Measurements from ENCODE around the gene SLC39A3.

SLC39A3 gene

DNA sequence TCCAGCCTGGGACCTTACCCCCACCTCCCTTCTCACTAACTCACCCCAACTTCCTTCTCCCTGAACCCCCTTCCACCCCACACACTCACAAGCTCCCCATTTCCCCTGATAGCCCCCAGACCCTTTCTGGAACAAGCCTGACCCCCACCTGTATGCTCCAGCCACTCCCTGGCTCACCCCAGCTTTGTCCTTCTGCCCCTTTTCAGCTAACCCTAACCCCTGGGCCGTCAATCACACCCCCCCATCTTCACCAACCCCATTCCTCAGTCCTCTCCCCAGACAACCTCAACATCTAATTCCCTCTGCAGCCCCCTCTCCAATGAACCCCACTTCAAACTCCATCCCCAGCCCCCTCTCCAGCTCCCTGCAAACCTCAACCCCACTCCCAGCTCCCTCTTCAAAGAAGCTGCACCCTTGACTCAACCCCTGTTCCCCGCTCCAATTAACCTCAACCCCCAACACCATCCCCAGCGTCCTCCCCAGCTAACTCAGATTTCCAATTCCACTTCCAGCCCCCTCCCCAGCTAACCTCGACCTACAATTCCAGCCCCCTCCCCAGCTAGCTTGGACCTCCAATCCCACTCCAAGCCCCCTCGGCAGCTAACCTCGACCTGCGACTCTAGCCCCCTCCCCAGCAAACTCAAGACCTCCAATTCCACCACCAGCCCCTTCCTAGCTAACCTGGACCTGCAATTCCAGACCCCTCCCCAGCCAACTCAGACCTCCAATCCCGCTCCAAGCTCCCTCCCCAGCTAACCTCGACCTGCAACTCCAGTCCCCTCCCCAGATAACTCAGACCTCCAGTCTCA, 38.3 kb downstream of the SLC39A3 start:
- no peak for DNase-seq

DNA sequence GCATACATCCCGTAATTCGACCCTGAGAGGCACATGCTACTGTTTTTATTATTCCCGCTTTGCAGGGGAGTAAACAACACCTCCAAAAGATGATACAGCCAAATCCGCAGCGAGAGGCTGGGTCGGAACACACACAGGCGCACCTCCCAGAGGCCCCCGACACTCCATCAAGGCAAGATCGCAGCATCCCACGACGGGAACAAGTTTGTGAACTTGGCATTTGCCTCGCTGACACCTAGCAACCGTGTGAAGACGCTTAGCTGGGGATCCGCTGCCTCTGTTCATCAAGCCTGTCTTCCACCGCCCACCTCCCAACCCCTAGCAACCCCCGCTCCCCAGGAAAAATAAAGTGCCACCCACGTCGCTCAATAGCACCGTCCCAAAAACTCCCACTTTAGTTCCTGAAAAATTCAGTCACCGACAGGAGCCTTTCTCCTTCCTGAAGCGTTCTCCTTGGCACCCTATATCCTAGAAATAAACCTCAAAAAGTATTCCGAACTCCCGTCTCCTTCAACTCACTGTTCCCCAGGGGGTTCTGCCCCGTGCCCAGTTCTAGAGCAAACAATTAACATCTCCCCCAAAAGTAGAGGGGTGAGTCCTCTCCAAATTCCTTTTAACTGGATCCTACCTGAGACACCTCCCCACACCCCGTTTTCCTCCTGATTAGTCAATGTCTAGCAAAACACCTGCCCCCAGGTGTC, 39.0 kb downstream of the SLC39A3 start:
- peak; percentile 36 for DNase-seq

DNA sequence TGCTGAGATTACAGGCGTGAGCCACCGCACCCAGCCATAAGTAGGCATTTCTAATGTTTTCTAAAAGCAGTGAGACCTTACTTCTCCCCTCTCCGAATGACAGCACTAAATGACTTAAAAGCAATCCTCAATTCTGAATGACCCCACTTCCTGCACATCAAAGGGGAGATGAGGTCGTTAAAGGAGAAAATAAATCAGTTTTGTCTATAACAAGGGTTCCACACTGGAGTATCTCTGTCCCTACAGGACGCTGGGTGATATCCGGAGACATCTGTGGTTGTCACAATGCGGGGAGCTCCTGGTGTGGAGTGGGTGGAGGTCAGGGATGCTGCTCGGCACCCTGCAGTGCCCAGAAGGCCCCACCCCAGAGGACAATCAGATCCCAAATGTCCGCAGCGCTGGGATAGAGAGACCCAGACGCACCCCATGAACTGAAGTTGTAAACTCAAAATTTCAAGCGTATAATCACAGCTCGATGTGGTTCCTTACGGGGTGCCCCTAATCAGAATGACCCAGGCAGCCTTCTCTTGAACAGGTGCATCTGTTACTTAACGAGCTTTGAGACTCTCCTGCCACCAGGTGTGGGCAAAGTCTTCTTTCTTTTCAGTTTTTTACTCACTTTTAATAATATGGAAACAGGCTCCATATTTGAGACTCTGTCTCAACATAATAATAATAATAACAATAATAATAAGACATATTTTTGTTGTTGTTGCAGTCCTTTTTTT, 40.2 kb downstream of the SLC39A3 start:
- no peak for DNase-seq

DNA sequence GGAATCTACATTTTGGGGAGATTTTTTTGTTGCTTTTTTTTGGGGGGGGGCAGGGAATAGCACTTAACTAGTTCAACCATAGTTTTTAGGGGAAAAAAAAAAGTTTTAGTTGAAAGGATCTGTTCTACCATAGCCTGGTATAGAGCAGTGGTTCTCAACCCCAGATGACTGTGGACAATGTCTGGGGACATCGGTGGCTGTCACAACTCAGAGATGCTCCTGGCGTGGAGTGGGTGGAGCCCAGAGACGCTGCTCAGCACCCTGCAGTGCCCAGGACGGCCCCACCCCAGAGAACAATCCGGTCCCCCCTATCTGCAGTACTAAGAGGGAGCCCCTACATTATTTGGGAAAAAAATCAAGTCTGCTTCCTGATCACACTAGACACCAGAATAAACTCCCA, 45.6 kb downstream of the SLC39A3 start:
- DNase-seq: no peak

GRCh38 chr19:2693492-2694160, 46.2 kb downstream of the SLC39A3 start:
- DNase-seq: no peak

DNA sequence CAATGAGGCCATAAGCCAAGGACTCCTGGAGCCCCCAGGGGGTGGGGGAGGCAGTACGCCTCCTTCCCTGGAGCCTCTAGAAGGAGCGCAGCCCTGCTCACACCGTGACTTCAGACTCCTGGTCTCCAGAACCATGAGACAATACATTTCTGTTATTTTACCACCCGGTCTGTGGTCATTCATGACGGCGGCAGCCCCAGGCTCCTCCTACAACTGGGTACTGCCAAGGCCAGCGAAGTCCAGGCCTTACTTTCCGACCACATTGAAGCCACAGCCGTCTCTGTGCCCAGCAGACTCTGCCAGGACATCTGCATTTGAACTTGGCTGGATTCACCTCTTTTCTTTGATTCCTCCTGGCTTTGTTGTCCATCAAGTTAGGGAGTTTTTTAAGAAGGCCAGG, 47.9 kb downstream of the SLC39A3 start:
- DNase-seq: no peak

DNA sequence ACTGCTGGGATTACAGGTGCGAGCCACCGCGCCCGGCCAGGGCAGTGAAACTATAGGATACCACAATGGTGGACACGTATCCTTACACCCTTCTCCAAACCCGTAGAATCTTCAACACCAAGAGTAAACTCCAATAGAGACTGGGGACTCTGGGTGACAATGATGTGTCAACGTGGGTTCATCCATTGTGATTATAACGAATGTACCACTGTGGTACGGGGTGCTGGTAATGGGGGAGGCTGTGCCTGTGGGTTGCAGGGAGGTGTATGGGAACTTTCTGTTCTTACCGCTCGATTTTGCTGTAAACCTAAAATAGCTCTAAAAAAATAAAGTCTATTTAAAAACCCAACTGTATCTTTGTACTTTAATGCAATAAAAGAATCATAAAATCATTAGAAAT, 49.0 kb downstream of the SLC39A3 start:
- no peak for DNase-seq

GRCh38 chr19:2686360-2686759, 53.5 kb downstream of the SLC39A3 start:
- DNase-seq: no peak

DNA sequence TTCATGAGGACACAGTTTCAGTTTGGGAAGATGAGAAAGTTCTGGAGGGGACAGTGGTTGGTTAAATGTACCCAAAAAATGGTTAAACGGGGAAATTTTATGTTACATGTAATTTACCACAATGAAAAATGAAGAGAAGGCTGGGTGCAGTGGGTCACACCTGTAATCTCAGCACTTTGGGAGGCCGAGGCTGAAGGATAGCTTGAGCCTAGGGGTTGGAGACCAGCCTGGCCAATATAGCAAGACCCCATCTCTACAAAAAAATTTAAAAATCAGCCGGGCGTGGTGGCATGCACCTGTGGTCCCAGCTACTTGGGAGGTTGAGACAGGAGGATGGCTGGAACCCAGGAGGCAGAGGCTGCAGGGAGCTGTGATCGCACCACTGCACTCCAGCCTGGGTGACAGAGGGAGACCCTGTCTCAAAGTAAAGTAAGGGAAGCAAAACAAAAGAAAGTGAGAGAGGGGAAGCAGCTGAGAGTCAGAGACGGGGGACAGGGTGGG, 54.6 kb downstream of the SLC39A3 start:
- no peak for DNase-seq

DNA sequence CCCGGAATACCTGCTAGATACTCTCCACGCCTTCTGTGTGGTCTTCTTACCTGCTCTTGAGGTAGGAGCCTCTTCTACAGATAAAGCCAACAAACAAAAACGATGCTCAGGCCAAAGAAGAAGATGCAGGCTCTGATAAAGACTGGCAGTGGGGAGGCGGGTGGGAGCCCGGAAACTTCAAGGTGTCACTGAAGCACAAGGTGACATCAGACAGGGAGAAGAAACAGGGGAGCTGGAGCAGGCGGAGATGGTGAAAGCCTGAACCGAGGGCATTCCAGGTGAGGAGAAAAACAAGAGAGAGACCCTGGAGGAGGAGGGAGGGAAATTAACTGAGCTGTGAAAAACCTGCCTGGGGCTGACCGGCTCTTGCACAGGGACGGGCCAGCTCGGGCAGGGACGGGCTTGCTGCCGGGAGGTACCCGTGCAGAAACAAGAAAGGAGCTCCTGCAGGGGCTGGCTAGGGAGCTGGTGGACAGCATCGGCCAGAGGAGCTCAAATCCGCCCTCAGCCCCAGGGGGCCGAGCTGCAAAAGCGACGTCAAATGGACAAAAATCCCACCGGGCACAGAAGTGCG, 56.3 kb downstream of the SLC39A3 start:
- no peak for DNase-seq

Measured in NCI-H2171 treated with DMSO at 0.1 percent for 48 hours (cell line).